Measurements from ENCODE around the gene FGFBP3.

DNA sequence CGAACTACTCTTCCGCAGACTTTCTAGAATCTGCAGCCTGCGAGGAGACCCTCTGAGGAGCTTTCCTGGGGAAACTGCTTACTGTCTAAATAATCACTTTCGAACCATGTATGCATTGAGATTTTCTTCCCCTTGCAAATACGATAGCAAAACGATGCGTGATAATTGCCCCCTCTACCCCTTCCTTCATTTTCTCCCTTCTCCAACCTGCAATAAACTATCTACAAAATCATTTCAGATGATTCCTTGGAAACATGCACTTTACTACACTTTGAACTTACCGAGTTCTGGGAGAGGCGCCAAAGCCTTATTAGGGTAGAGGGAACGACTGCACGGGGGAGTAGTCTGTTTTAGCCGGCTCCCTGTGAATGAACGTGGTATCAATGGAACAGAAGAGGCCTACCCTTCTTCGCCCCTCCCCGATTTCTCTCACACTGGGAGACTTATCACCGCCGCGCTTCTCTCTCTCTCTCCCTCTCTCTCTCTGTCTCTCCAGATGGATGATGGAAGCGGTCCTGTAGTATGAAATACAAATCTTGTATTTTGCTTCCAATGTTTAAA lies at the start of gene FGFBP3:
- TF ChIP-seq, protein P1, sequence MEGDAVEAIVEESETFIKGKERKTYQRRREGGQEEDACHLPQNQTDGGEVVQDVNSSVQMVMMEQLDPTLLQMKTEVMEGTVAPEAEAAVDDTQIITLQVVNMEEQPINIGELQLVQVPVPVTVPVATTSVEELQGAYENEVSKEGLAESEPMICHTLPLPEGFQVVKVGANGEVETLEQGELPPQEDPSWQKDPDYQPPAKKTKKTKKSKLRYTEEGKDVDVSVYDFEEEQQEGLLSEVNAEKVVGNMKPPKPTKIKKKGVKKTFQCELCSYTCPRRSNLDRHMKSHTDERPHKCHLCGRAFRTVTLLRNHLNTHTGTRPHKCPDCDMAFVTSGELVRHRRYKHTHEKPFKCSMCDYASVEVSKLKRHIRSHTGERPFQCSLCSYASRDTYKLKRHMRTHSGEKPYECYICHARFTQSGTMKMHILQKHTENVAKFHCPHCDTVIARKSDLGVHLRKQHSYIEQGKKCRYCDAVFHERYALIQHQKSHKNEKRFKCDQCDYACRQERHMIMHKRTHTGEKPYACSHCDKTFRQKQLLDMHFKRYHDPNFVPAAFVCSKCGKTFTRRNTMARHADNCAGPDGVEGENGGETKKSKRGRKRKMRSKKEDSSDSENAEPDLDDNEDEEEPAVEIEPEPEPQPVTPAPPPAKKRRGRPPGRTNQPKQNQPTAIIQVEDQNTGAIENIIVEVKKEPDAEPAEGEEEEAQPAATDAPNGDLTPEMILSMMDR (IDR thresholded peaks at IDR 0.05; ENCODE audit: low read depth, low read length): no peak
- TF ChIP-seq, protein P2, sequence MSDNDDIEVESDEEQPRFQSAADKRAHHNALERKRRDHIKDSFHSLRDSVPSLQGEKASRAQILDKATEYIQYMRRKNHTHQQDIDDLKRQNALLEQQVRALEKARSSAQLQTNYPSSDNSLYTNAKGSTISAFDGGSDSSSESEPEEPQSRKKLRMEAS (IDR thresholded peaks at IDR 0.05; ENCODE audit: low read depth, low read length): no peak; the same call in 1 of the 2 replicates
- TF ChIP-seq MYC (IDR thresholded peaks at IDR 0.05; ENCODE audit: low read depth, low read length) (no peak), POLR2A (IDR thresholded peaks at IDR 0.05; ENCODE audit: extremely low read depth, insufficient read length) (no peak)
